GM21825 (cell line): ENCODE measurements around the gene PCDHGB6.
"Not testable (repeated sequence)": the region's sequence is repeated elsewhere in the genome, so short reads cannot be mapped to it uniquely, and the experiment has no call there.

Experiments used
- ATAC-seq: cut with Tn5 transposase; IDR thresholded peaks from one replicate; pipeline ENCODE4 v1.9.1; 2021; ENCODE audit warnings: mild to moderate bottlenecking, moderate library complexity; ENCODE audit not compliant: unreplicated experiment

The PCDHGB6 gene

DNA sequence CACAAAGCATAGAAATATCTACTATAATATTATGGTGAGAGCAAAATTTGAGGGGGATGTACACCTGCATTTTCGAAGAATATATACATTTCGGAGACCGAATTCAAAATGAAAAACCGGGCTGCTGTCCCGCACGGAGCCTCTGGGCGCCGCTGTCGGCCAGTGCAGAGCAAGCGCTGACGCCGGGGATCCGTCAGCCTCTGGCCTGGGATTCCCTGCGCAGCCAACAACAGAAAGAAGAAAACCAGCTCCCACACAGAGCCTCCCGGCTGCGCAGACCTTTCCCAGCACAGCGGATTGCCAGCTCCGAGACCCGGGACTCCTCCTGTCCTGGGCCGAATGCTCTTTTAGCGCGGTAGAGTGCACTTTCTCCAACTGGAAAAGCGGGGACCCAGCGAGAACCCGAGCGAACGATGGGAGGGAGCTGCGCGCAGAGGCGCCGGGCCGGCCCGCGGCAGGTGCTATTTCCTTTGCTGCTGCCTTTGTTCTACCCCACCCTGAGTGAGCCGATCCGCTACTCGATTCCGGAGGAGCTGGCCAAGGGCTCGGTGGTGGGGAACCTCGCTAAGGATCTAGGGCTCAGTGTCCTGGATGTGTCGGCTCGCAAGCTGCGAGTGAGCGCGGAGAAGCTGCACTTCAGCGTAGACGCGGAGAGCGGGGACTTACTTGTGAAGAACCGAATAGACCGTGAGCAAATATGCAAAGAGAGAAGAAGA lies at the start of gene PCDHGB6:
Gene PCDHGB6 (plus strand): TSS at position 232 of the 716 bp plus-strand sequence. CDS start 182 bp downstream, at position 414.
- peak; percentile 63 for ATAC-seq

DNA sequence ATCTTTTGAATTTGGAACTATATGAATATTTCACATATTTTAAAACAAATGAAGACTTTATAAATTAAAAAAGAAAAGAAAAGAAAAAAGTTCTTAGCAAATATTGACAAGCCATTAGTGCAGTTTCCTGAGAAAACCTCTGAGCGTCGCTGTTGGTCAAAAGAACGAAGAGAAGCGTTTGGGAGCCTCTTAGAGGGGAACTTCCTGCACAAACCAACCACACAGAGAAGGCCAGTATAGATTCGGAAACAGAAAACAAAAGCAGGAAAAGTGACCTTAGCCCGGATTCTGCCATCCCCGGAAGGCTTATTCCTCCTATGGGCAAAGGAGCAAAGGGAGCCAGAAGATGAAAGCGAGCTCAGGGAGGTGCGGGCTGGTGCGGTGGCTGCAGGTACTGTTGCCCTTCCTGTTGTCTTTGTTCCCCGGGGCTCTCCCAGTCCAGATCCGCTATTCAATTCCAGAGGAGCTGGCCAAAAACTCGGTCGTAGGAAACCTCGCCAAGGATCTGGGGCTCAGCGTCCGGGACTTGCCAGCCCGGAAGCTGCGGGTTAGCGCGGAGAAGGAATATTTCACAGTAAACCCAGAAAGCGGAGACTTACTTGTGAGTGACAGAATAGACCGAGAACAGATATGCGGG lies 47.9 kb upstream of the PCDHGB6 start, which contains the start of gene PCDHGB2:
Gene PCDHGB2 (plus strand): TSS at position 205 of the 637 bp plus-strand sequence. CDS start 142 bp downstream, at position 347.
- ATAC-seq, result no peak

DNA sequence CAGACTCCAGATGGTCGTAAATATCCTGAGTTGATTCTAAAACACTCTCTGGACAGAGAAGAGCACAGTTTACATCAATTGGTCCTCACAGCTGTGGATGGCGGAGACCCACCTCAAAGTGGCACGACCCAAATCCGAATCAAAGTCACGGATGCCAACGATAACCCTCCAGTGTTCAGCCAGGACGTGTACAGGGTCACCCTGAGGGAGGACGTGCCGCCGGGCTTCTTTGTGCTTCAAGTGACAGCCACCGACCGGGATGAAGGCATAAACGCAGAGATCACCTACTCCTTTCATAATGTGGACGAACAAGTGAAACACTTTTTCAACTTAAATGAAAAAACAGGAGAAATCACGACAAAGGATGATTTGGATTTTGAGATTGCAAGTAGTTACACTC lies 47.1 kb upstream of the PCDHGB6 start:
- ATAC-seq, result no peak

DNA sequence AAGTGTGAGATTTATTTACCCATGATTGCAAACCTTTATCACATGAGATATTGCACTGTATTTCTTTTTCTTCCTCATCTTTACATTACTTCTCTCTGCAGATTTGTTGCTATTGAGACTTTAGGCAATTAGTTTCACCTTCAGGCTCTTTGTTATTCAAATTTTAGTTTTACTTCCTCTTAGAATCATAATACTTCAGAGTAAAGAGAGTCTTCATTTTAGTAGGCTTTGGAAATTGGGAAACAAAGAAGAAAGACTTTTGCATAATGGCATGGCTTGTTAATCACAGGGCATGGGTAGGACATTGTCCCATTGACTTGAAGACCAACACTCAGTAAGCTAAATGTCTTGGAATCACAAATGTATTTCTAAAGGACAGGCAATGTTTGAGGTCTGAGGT lies 45.1 kb upstream of the PCDHGB6 start:
- ATAC-seq, result no peak

DNA sequence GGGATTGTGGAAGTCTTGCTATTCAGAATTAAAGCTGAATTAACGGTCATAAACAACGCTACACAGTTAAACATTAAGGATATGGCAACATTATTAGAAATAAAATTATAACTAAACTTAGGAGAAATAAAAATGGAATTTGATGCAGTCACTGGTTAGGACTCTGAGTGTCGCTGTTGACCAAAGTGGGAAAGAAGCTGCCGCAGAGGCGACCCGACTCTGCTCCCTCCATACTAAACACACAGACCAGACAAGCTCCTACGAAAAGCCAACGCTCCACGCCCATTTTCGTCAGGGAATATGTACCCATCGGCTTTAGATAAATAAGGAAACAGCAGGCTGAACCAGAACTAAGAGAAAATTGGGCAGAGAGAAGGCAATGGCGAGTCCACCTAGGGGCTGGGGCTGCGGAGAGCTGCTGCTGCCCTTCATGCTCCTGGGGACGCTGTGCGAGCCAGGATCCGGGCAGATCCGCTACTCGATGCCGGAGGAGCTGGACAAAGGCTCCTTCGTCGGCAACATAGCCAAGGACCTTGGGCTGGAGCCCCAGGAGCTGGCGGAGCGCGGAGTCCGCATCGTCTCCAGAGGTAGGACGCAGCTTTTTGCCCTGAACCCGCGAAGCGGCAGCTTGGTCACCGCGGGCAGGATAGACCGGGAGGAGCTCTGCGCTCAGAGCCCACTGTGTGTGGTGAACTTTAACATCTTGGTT lies 43.7 kb upstream of the PCDHGB6 start, which contains the start of gene PCDHGA5:
Gene PCDHGA5 (plus strand): TSS at position 211 of the 709 bp plus-strand sequence. CDS start 169 bp downstream, at position 380.
- no peak for ATAC-seq

DNA sequence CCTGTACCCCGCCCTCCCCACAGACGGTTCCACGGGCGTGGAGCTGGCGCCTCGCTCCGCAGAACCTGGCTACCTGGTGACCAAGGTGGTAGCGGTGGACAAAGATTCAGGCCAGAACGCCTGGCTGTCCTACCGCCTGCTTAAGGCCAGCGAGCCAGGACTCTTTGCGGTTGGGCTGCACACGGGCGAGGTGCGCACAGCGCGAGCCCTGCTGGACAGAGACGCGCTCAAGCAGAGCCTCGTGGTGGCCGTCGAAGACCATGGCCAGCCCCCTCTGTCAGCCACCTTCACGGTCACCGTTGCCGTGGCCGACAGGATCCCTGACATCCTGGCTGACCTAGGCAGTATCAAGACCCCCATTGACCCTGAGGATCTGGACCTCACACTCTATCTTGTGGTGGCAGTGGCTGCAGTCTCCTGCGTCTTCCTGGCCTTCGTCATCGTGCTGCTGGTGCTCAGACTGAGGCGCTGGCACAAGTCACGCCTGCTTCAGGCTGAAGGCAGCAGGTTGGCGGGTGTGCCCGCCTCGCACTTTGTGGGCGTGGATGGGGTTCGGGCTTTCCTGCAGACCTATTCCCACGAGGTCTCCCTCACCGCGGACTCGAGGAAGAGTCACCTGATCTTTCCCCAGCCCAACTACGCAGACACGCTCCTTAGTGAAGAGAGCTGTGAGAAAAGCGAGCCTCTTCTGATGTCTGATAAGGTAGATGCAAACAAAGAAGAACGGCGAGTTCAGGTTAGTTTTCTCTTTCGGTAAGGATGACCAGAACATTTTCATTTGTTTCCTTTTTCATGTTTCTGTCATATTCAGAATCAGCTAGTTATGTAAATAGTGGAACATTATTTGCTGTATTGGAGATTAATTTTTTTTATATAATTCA lies 41.6 kb upstream of the PCDHGB6 start:
- ATAC-seq, result no peak

DNA sequence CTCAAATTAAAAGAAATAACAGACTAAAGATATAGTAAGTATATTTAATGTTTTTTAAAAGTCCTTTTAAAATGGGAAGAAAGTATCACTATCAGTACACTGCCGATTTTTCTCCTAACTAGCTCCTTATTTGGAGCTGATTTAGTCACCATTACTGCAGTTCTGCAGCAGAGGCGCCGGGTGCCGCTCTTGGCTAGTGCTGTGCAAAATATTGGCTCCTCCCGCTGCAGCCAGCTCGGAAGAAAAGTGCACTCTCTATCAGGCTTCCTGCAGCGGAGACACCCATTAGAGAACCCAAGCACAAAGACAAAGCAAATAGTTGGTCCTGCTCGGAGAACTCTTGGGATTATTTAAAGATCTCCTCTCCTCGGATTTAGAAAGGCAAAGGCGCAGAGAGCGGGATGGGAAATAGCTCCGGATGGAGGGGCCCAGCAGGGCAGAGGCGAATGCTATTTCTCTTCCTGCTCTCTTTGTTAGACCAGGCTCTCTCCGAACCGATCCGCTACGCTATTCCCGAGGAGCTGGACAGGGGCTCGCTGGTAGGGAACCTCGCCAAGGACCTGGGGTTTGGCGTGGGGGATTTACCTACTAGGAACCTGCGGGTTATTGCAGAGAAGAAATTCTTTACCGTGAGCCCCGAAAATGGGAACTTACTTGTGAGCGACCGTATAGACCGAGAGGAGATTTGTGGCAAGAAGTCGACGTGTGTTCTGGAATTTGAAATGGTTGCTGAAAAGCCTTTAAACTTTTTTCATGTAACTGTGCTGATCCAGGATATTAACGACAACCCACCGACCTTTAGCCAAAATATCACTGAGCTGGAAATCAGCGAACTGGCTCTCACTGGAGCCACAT lies 37.6 kb upstream of the PCDHGB6 start, which contains the start of gene PCDHGB3:
Gene PCDHGB3 (plus strand): TSS at position 249 of the 855 bp plus-strand sequence. CDS start 153 bp downstream, at position 402.
- ATAC-seq, result peak; percentile 70

DNA sequence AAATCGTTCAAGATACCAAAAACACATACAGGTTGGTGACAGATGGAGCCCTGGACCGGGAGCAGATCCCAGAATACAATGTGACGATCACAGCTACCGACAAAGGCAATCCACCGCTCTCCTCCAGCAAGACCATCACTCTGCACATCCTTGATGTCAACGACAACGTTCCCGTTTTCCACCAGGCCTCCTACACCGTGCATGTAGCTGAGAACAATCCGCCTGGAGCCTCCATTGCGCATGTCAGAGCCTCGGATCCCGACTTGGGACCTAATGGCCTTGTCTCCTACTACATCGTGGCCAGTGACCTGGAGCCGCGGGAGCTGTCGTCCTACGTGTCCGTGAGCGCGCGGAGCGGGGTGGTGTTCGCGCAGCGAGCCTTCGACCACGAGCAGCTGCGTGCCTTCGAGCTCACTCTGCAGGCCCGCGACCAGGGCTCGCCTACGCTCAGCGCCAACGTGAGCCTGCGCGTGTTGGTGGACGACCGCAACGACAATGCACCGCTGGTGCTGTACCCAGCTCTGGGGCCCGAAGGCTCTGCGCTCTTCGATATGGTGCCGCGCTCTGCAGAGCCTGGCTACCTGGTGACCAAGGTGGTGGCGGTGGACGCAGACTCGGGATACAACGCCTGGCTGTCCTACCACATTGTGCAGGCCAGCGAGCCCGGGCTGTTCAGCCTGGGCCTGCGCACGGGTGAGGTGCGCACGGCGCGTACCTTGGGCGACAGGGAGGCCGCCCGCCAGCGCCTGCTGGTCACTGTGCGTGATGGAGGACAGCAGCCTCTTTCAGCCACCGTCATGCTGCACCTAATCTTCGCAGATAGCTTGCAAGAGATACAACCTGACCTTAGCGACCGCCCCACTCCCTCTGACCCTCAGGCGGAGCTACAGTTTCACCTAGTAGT lies 36.0 kb upstream of the PCDHGB6 start:
- ATAC-seq, result no peak

DNA sequence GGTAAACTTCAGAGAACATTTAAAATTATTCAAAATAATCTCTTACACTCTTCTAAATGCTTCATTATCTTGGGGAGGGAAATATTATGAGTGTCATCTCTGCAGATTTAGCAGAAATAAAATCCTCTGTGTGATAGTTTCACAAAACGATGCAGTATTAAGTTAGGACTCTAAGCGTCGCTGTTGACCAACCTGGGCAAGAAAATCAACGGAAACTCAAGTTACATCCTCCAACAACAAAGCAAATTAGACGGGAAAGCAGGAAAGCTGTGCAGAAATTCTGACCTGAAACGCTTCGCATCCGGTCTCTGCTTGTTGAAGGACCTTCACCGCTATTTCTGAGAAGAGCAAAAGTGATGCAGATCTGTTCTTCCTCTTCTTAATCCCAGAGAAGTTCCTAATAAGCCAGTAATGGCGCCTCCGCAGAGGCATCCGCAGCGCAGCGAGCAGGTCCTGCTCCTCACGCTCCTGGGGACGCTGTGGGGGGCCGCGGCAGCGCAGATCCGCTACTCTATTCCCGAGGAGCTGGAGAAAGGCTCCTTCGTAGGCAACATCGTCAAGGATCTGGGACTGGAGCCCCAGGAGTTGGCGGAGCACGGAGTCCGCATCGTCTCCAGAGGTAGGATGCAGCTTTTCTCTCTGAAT lies 34.0 kb upstream of the PCDHGB6 start, which contains the start of gene PCDHGA6:
Gene PCDHGA6 (plus strand): TSS at position 219 of the 645 bp plus-strand sequence. CDS start 193 bp downstream, at position 412.
- no peak for ATAC-seq

DNA sequence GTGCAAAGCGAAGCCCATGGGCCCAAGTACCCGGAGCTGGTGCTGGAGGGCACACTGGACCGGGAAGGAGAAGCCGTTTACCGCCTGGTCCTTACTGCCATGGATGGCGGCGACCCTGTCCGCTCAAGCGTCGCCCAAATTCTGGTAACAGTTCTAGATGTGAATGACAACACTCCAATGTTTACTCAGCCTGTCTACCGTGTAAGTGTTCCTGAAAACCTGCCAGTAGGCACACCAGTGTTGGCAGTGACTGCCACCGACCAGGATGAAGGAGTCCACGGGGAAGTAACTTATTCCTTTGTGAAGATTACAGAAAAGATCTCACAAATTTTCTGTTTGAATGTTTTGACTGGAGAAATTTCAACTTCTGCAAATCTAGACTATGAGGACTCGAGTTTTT lies 33.2 kb upstream of the PCDHGB6 start:
- ATAC-seq, result no peak

DNA sequence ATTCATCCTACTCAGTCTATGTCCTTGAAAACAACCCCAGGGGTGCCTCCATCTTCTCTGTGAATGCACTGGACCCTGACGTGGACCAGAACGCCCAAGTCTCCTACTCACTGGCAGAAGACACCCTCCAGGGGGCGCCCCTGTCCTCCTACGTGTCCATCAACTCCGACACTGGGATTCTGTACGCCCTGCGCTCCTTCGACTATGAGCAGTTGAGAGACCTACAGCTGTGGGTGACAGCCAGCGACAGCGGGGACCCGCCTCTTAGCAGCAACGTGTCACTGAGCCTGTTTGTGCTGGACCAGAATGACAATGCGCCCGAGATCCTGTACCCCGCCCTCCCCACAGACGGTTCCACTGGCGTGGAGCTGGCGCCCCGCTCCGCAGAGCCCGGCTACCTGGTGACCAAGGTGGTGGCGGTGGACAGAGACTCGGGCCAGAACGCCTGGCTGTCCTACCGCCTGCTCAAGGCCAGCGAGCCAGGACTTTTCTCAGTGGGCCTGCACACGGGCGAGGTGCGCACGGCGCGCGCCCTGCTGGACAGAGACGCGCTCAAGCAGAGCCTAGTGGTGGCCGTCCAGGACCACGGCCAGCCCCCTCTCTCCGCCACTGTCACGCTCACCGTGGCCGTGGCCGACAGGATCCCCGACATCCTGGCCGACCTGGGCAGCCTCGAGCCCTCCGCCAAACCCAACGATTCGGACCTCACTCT lies 32.2 kb upstream of the PCDHGB6 start:
- not testable (repeated sequence) for ATAC-seq

DNA sequence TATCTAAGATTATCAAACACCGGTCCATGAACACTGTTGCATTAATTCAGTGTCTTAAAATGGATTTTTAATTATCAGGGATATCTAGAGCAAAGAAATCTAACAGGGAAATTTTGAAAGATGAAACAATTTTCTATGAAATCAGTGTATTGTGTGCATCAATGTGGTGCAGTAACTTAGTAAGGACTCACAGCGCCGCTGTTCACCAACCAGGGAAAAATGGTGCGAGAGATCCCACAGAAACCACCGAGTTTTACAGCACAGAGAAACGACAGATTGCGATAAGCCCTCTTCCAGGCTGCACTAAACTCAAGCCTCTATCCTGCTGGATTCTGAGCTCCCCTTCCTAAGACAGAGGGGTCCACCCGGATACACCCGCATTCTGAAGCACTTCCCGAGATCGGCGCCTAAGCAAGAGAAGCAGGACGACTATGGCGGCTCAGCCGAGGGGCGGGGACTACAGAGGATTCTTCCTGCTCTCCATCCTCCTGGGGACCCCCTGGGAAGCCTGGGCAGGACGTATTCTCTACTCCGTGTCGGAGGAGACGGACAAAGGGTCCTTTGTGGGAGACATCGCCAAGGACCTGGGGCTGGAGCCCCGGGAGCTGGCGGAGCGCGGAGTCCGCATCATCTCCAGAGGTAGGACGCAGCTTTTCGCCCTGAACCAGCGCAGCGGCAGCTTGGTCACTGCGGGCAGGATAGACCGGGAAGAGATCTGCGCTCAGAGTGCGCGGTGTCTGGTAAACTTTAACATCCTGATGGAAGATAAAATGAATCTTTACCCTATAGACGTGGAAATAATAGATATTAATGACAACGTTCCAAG lies 25.1 kb upstream of the PCDHGB6 start, which contains the start of gene PCDHGA7:
Gene PCDHGA7 (plus strand): TSS at position 274 of the 826 bp plus-strand sequence. CDS start 158 bp downstream, at position 432.
- no peak for ATAC-seq

DNA sequence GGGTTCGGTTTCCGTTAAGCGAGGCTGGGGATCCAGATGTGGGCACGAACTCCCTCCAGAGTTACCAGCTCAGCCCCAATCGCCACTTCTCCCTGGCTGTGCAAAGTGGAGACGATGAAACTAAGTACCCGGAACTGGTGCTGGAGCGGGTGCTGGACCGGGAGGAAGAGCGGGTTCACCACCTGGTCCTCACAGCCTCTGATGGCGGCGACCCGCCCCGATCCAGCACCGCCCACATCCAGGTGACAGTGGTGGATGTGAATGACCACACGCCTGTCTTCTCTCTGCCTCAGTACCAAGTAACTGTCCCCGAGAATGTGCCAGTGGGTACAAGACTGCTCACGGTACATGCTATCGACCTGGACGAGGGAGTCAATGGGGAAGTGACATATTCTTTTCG lies 24.5 kb upstream of the PCDHGB6 start:
- no peak for ATAC-seq

DNA sequence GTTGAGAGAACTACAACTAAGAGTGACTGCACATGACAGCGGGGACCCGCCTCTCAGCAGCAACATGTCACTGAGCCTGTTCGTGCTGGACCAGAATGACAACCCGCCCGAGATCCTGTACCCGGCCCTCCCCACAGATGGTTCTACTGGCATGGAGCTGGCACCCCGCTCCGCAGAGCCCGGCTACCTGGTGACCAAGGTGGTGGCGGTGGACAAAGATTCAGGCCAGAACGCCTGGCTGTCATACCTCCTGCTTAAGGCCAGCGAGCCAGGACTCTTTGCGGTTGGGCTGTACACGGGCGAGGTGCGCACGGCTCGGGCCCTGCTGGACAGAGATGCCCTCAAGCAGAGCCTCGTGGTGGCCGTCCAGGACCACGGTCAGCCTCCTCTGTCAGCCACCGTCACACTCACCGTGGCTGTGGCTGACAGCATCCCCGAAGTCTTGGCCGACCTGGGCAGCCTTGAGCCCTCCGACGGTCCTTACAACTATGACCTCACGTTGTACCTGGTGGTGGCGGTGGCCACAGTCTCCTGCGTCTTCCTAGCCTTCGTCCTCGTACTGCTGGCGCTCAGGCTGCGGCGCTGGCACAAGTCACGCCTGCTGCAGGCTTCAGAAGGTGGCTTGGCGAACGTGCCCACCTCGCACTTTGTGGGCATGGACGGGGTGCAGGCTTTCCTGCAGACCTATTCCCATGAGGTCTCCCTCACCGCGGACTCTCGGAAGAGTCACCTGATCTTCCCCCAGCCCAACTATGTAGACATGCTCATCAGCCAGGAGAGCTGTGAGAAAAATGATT lies 23.2 kb upstream of the PCDHGB6 start:
- ATAC-seq, result no peak

DNA sequence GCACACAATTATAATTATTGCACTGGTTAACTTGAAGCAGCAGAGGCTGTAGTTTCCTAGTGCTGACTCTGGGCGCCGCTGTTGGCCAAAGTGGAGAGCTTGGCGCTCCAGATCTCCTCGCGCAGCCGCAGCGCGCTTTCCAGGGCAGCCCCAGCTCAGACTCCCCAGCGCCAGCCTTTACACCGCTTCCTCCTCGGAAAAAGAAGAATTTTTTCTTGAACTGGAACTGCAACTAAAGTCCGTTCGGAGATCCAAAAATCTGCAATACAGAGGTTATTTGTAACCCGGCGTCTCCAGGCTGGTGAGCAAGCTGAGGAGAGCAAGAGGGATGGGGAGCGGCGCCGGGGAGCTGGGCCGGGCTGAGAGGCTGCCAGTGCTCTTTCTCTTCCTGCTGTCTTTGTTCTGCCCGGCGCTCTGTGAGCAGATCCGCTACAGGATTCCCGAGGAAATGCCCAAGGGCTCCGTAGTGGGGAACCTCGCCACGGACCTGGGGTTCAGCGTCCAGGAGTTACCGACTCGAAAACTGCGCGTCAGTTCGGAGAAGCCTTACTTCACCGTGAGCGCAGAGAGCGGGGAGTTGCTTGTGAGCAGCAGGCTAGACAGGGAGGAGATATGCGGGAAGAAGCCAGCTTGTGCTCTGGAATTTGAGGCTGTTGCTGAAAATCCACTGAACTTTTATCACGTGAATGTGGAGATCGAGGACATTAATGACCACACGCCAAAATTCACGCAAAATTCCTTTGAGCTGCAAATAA lies 20.1 kb upstream of the PCDHGB6 start, which contains the start of gene PCDHGB4:
Gene PCDHGB4 (plus strand): TSS at position 142 of the 755 bp plus-strand sequence. CDS start 187 bp downstream, at position 329.
- ATAC-seq, result peak; percentile 60
